Parathyroid adenoma (tissue), 2 donors: ENCODE data around the gene OBI1.

Source experiments
- H2AFZ ChIP-seq: fragments of 300-600 bp; sonication (generic); one replicate; pipeline ENCODE4 v1.7.0; 2017; ENCODE audit warnings: antibody characterized with exemption, mild to moderate bottlenecking
- H3K27ac ChIP-seq: fragments of 300-600 bp; sonication (generic); one replicate; pipeline ENCODE4 v1.7.0; 2017
- H3K27me3 ChIP-seq: fragments of 300-600 bp; sonication (generic); one replicate; pipeline ENCODE4 v1.7.0; 2017; ENCODE audit warnings: low read length; ENCODE audit not compliant: control insufficient read depth, insufficient read depth
- H3K36me3 ChIP-seq: fragments of 300-600 bp; sonication (generic); one replicate; pipeline ENCODE4 v1.7.0; 2017; ENCODE audit warnings: low read length; ENCODE audit not compliant: control insufficient read depth, insufficient read depth
- H3K4me1 ChIP-seq: fragments of 300-600 bp; sonication (generic); one replicate; pipeline ENCODE4 v1.7.0; 2017; ENCODE audit warnings: control low read depth
- H3K4me2 ChIP-seq: fragments of 300-600 bp; sonication (generic); one replicate; pipeline ENCODE4 v1.7.0; 2017; ENCODE audit warnings: low read length
- H3K4me3 ChIP-seq: fragments of 300-600 bp; sonication (generic); one replicate; pipeline ENCODE4 v1.7.0; 2017; ENCODE audit warnings: low read depth, low read length
- H3K79me2 ChIP-seq: fragments of 300-600 bp; sonication (generic); one replicate; pipeline ENCODE4 v1.7.0; 2017; ENCODE audit warnings: control low read depth
- H3K9ac ChIP-seq: fragments of 300-600 bp; sonication (generic); one replicate; pipeline ENCODE4 v1.7.0; 2017; ENCODE audit warnings: mild to moderate bottlenecking
- H3K9me3 ChIP-seq: fragments of 300-600 bp; sonication (generic); one replicate; pipeline ENCODE4 v1.7.0; 2017; ENCODE audit warnings: low read length; ENCODE audit not compliant: control insufficient read depth
- TF ChIP-seq, protein P1 (sequence below): fragments of 300-600 bp; sonication (generic); IDR thresholded peaks from one replicate; pipeline ENCODE4 v1.7.0; 2017; ENCODE audit warnings: antibody characterized with exemption, mild to moderate bottlenecking
- donor health status: primary hyperparathyroidism.

The OBI1 gene

DNA sequence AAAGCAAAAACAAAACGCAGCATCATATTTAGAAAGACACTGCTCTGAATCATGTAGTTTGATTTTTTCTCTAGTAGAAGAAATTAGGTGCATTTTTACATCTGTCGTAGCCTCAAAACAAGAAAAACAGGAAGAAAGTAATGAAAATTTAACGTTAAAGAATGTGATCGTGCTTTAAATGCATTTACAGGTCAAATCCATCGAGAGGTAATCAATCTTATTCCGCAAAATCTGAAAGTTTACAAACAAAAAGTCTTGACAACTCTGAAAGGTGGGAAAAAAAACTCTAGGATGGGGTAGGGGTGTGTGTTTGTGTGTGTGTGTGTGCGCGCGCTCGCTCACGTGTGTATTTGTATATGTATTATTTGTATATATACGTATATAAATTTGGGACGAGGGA, 65.8 kb downstream of the OBI1 start:
- no peak overlapping the region for H3K9ac ChIP-seq
- TF ChIP-seq, protein P1, sequence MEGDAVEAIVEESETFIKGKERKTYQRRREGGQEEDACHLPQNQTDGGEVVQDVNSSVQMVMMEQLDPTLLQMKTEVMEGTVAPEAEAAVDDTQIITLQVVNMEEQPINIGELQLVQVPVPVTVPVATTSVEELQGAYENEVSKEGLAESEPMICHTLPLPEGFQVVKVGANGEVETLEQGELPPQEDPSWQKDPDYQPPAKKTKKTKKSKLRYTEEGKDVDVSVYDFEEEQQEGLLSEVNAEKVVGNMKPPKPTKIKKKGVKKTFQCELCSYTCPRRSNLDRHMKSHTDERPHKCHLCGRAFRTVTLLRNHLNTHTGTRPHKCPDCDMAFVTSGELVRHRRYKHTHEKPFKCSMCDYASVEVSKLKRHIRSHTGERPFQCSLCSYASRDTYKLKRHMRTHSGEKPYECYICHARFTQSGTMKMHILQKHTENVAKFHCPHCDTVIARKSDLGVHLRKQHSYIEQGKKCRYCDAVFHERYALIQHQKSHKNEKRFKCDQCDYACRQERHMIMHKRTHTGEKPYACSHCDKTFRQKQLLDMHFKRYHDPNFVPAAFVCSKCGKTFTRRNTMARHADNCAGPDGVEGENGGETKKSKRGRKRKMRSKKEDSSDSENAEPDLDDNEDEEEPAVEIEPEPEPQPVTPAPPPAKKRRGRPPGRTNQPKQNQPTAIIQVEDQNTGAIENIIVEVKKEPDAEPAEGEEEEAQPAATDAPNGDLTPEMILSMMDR, result no peak
- H3K27me3 ChIP-seq, result peaks cover 9% of the 10 kb centered on the region
- H3K79me2 ChIP-seq, result no peaks in the 10 kb centered on the region
- no peak overlapping the region for H3K4me2 ChIP-seq
- no peak overlapping the region for H3K4me3 ChIP-seq
- H3K36me3 ChIP-seq, result no peaks in the 10 kb centered on the region
- no peak overlapping the region for H2AFZ ChIP-seq
- no peaks in the 10 kb centered on the region for H3K4me1 ChIP-seq
- no peaks in the 10 kb centered on the region for H3K9me3 ChIP-seq
- H3K27ac ChIP-seq, result no peak overlapping the region

DNA sequence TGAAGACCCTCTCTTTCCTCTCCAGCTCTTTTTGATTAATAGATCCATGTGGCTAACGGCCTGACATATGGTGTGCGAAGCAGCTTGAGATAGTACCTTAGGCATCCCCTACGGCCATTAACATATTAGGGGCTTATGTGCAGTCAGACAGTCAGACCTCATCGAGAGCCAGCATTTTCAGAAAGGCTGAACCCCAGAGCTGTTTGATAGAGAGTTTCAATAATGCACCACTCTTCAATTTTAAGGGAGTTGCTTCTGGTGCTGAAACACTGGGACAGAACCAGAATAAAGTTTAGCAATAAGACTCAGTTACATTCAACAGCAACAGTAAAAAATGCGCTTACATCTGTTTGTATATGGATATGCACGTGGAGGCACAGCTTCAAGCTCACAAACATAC, 66.4 kb downstream of the OBI1 start:
- Histone ChIP-seq H3K27ac (no peak overlapping the region), H3K4me3 (no peak overlapping the region), H3K36me3 (no peaks in the 10 kb centered on the region), H3K4me1 (no peaks in the 10 kb centered on the region), H3K9me3 (no peaks in the 10 kb centered on the region), H3K27me3 (peaks cover 5% of the 10 kb centered on the region), H3K4me2 (no peak overlapping the region), H2AFZ (no peak overlapping the region), H3K79me2 (no peaks in the 10 kb centered on the region), H3K9ac (no peak overlapping the region)
- TF ChIP-seq, protein P1, result no peak

DNA sequence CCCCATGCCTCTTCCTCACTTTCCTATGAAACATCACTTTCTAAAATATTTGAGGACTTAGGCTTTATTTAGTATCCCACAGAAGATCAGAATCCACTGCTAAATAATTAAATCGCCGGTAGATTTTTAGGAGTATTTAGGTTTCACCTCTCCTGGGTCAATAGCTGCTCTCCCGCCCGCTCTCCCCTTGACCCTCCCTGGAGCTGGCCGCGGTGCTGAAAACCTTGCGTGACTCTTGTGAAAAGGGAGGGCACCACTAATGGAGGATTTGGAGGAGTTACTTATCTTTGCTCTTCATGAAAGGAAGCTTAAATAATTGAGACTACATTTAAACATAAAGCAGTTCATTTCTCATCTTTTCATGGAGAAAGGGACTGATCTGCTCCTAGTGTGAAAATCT, 69.7 kb downstream of the OBI1 start:
- Histone ChIP-seq H3K27me3 (no peaks in the 10 kb centered on the region), H2AFZ (no peak overlapping the region), H3K27ac (no peak overlapping the region), H3K36me3 (no peaks in the 10 kb centered on the region), H3K79me2 (no peaks in the 10 kb centered on the region), H3K4me3 (no peak overlapping the region), H3K9ac (no peak overlapping the region), H3K9me3 (no peaks in the 10 kb centered on the region), H3K4me1 (no peaks in the 10 kb centered on the region), H3K4me2 (no peak overlapping the region)
- TF ChIP-seq, protein P1, result no peak

DNA sequence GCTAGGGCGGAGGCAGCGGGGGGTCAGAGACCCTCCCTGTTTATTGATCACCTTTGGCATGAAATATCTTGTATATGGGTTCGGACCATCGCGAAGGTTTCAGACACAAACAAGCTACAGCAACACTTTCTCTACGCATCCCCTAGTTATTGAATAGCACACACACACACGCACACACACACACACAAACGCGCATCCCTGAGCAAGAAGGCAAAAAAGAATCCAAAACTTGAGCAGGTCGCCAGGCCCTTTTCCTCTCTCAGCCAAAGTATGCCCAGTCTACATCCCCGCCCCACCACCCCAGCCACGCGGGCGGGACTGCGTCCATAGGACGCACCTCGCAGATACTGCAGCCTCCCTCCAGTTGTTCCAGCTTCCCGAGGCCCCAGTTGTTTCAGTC, 71.6 kb downstream of the OBI1 start:
- no peak overlapping the region for H3K27ac ChIP-seq
- H3K9ac ChIP-seq, result no peak overlapping the region
- H3K4me2 ChIP-seq, result no peak overlapping the region
- TF ChIP-seq, protein P1, result no peak
- no peaks in the 10 kb centered on the region for H3K4me1 ChIP-seq
- no peaks in the 10 kb centered on the region for H3K36me3 ChIP-seq
- no peak overlapping the region for H3K4me3 ChIP-seq
- H2AFZ ChIP-seq, result no peak overlapping the region
- H3K79me2 ChIP-seq, result no peaks in the 10 kb centered on the region
- no peaks in the 10 kb centered on the region for H3K9me3 ChIP-seq
- no peaks in the 10 kb centered on the region for H3K27me3 ChIP-seq

DNA sequence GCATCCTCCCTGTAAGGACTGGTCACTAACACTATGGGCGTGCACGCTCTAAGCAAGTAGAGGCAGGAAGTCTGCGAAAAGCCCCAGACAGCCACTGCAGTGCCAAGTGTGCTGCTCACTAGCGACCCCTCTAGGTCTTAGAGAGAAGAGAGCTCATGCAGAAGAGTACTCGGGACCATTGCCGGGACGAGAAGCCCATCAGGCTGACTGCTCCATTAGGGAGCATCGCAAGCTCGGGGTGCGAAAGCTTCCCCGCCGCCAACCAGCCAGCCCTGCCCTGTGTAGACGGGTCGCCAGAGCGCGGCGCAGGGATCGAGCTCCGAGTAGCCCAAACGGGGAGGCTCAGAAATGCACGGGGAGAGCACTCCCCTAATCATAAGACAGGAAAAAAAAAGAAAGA, 72.2 kb downstream of the OBI1 start:
- no peaks in the 10 kb centered on the region for H3K79me2 ChIP-seq
- H3K9me3 ChIP-seq, result no peaks in the 10 kb centered on the region
- H3K27ac ChIP-seq, result no peak overlapping the region
- no peak overlapping the region for H3K4me2 ChIP-seq
- H3K27me3 ChIP-seq, result no peaks in the 10 kb centered on the region
- H3K36me3 ChIP-seq, result no peaks in the 10 kb centered on the region
- no peak overlapping the region for H3K9ac ChIP-seq
- H3K4me3 ChIP-seq, result no peak overlapping the region
- TF ChIP-seq, protein P1, result no peak
- no peak overlapping the region for H2AFZ ChIP-seq
- no peaks in the 10 kb centered on the region for H3K4me1 ChIP-seq
